ENCODE data around the gene TMEM129. TPM values are rescaled to one million over a fixed set of nuclear protein-coding genes. Genes with fewer than 3 reads are reported as not detected.

Gene TMEM129
- polyA plus RNA-seq, 10 donors: 14.6 to 27.8 (median 22.0) TPM

- no peak for DNase-seq
Observed at GRCh38 chr4:1722551-1723118, 1.5 kb upstream of the TMEM129 start.

GRCh38 chr4:1721666-1722550 is 785 bp upstream of the TMEM129 start:
- no peak for DNase-seq

- DNase-seq: peak in 2 of 3 donors; percentile 44 to 78
Observed at GRCh38 chr4:1720163-1720983, 750 bp downstream of the TMEM129 start.

- DNase-seq: no peak
Observed at GRCh38 chr4:1718095-1718850, 2.9 kb downstream of the TMEM129 start.

- no peak for DNase-seq
Observed at GRCh38 chr4:1717129-1718094, 3.7 kb downstream of the TMEM129 start.

GRCh38 chr4:1716065-1716945 is 4.8 kb downstream of the TMEM129 start:
- DNase-seq: no peak

- DNase-seq: peak in 1 of 3 donors; percentile 33
Observed at GRCh38 chr4:1715002-1715758, 5.9 kb downstream of the TMEM129 start.

- no peak for DNase-seq
Observed at GRCh38 chr4:1714303-1715001, 6.7 kb downstream of the TMEM129 start.

GRCh38 chr4:1713003-1713851 is 7.9 kb downstream of the TMEM129 start:
- DNase-seq: no peak

- peak; percentile 88 to 96 (median 92) for DNase-seq
Observed at GRCh38 chr4:1712216-1713002, 8.7 kb downstream of the TMEM129 start, which contains the start of gene SLBP. Gene SLBP (minus strand): TSS chr4:1712319. CDS start chr4:1712188, 131 bp downstream.

GRCh38 chr4:1711571-1712215 is 9.4 kb downstream of the TMEM129 start:
- DNase-seq: peak in 2 of 3 donors; percentile 33 to 82

- DNase-seq: no peak
Observed at GRCh38 chr4:1711055-1711570, 10.0 kb downstream of the TMEM129 start.

GRCh38 chr4:1708581-1708980 is 12.5 kb downstream of the TMEM129 start:
- no peak for DNase-seq

GRCh38 chr4:1706358-1706757 is 14.8 kb downstream of the TMEM129 start:
- no peak for DNase-seq

- no peak for DNase-seq
Observed at GRCh38 chr4:1705732-1706131, 15.4 kb downstream of the TMEM129 start.

All from muscle of back (tissue), 11 donors.